Measurements from ENCODE around the gene CDH12. TPM values are rescaled to one million over a fixed set of nuclear protein-coding genes. Genes with fewer than 3 reads are reported as not detected.

The CDH12 gene
- total RNA-seq, 5 donors from 2014 or later (not counting 1 experiment from before 2014, with no cell fraction given): not detected

DNA sequence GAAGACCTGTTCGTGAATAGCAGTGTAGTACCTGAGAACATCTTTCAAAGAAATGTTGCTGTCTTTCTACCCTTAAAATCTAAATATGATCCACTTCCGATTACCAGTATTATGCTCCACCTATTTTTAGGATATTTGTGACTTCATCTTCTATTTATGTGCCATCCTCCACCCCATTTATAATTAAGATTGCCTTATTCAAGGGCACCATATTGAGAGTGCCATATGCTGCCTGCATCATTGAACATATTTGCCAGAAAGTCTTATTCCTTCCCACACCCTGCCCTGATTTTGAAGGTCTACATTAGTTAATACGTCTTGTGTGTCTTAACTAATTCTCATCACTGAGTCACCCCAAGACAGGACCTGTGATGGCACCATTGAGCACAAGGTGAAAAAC lies 1076.7 kb downstream of the CDH12 start:
- no peak overlapping the region for H3K4me3 ChIP-seq (ENCODE audit: control insufficient read depth in 1 of 2, extremely low read depth in 1 of 2, low read length in 1 of 2)
- no peaks in the 10 kb centered on the region for H3K36me3 Mint-ChIP-seq
- no peaks in the 10 kb centered on the region for H3K27me3 ChIP-seq (replicated peaks in 1 of 2; ENCODE audit: control insufficient read depth in 2 of 2, extremely low read depth in 1 of 2, insufficient read depth in 2 of 2, low read length in 1 of 2)
- H3K27ac Mint-ChIP-seq: no peak overlapping the region
- 100% methylated on average over 1 of the region's 3 CpGs for WGBS (ENCODE audit: insufficient coverage)
- H3K9me3 Mint-ChIP-seq: peaks cover 10 to 15% (median 10%) of the 10 kb centered on the region in 3 donors
- H3K4me1 ChIP-seq (ENCODE audit: control insufficient read depth in 1 of 2, extremely low read depth in 1 of 2, insufficient read depth in 2 of 2, low read length in 2 of 2): no peaks in the 10 kb centered on the region
- ChIA-PET CTCF (no interaction called here), POLR2A (no interaction called here)
- H3K27ac ChIP-seq (ENCODE audit: low read length): no peak overlapping the region
- H3K36me3 ChIP-seq (ENCODE audit: control insufficient read depth in 2 of 2, extremely low read depth in 1 of 2, insufficient read depth in 1 of 2, low read length in 1 of 2): no peaks in the 10 kb centered on the region
- no peak for DNase-seq
- no peak overlapping the region for H3K4me3 Mint-ChIP-seq
- no peaks in the 10 kb centered on the region for H3K9me3 ChIP-seq
- no peaks in the 10 kb centered on the region for H3K27me3 Mint-ChIP-seq
- H3K4me1 Mint-ChIP-seq: no peaks in the 10 kb centered on the region
- no peak for ATAC-seq (replicated peaks in 1 of 4)

DNA sequence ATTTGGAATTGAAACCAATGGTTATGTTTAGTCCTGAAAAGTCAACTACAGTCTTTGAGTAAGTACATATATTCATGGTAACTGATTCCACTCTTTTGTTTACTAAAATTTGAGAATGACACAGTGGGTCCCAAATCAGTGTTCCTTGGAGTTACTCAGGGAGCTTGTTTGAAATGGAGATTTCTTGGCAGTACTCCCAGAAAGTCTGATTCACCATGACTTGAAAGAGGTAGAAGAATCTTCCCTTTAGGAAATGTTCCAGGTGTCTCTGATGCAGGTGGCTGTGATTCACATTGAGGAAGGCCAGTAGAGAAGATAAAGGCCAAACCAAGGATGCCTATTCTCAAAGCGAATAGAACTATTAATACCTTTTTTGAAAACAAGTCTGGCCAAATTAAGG lies 1078.3 kb downstream of the CDH12 start:
- no peaks in the 10 kb centered on the region for H3K36me3 ChIP-seq (ENCODE audit: control insufficient read depth in 2 of 2, extremely low read depth in 1 of 2, insufficient read depth in 1 of 2, low read length in 1 of 2)
- H3K36me3 Mint-ChIP-seq: no peaks in the 10 kb centered on the region
- no peaks in the 10 kb centered on the region for H3K4me1 ChIP-seq (ENCODE audit: control insufficient read depth in 1 of 2, extremely low read depth in 1 of 2, insufficient read depth in 2 of 2, low read length in 2 of 2)
- WGBS (ENCODE audit: insufficient coverage): no CpG with 5 or more reads among the region's 1 CpG
- no peaks in the 10 kb centered on the region for H3K27me3 Mint-ChIP-seq
- H3K4me1 Mint-ChIP-seq: no peaks in the 10 kb centered on the region
- ATAC-seq (replicated peaks in 1 of 4): no peak
- H3K4me3 ChIP-seq (ENCODE audit: control insufficient read depth in 1 of 2, extremely low read depth in 1 of 2, low read length in 1 of 2): no peak overlapping the region
- no peak overlapping the region for H3K27ac ChIP-seq (ENCODE audit: low read length)
- H3K27ac Mint-ChIP-seq: no peak overlapping the region
- H3K9me3 Mint-ChIP-seq: peaks cover 10 to 12% (median 12%) of the 10 kb centered on the region in 3 donors
- H3K9me3 ChIP-seq: no peaks in the 10 kb centered on the region
- no peak overlapping the region for H3K4me3 Mint-ChIP-seq
- ChIA-PET CTCF (no interaction called here), POLR2A (no interaction called here)
- no peak for DNase-seq
- H3K27me3 ChIP-seq (replicated peaks in 1 of 2; ENCODE audit: control insufficient read depth in 2 of 2, extremely low read depth in 1 of 2, insufficient read depth in 2 of 2, low read length in 1 of 2): no peaks in the 10 kb centered on the region

DNA sequence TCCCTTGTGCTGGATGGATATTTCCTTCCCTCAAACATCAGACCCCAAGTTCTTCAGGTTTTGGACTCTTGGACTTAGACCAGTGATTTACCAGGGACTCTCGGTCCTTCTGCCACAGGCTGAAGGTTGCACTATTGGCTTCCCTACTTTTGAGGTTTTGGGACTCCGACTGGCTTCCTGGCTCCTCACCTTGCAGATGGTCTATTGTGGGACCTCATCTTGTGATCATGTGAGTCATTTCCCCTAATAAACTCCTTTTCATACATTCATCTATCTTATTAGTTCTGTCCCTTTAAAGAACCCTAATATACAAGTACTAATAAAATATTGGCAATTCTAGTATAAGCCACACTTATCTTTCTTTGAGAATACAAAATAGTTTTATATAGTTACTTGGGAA lies 1078.9 kb downstream of the CDH12 start:
- CTCF ChIA-PET: no interaction called here
- Mint-ChIP-seq H3K36me3 (no peaks in the 10 kb centered on the region), H3K27me3 (no peaks in the 10 kb centered on the region), H3K4me3 (no peak overlapping the region), H3K27ac (no peak overlapping the region), H3K4me1 (no peaks in the 10 kb centered on the region), H3K9me3 (peaks cover 10 to 13% (median 12%) of the 10 kb centered on the region in 3 donors)
- DNase-seq (no peak), ATAC-seq (replicated peaks in 1 of 4) (no peak)
- no CpG with 5 or more reads among the region's 2 CpGs for WGBS (ENCODE audit: insufficient coverage)
- no peaks in the 10 kb centered on the region for H3K27me3 ChIP-seq (replicated peaks in 1 of 2; ENCODE audit: control insufficient read depth in 2 of 2, extremely low read depth in 1 of 2, insufficient read depth in 2 of 2, low read length in 1 of 2)
- peak overlapping the region in 1 of 2 donors; percentile 15 for H3K4me3 ChIP-seq (ENCODE audit: control insufficient read depth in 1 of 2, extremely low read depth in 1 of 2, low read length in 1 of 2)
- H3K27ac ChIP-seq (ENCODE audit: low read length): no peak overlapping the region
- H3K9me3 ChIP-seq: no peaks in the 10 kb centered on the region
- H3K36me3 ChIP-seq (ENCODE audit: control insufficient read depth in 2 of 2, extremely low read depth in 1 of 2, insufficient read depth in 1 of 2, low read length in 1 of 2): no peaks in the 10 kb centered on the region
- no peaks in the 10 kb centered on the region for H3K4me1 ChIP-seq (ENCODE audit: control insufficient read depth in 1 of 2, extremely low read depth in 1 of 2, insufficient read depth in 2 of 2, low read length in 2 of 2)
- POLR2A ChIA-PET: no interaction called here

DNA sequence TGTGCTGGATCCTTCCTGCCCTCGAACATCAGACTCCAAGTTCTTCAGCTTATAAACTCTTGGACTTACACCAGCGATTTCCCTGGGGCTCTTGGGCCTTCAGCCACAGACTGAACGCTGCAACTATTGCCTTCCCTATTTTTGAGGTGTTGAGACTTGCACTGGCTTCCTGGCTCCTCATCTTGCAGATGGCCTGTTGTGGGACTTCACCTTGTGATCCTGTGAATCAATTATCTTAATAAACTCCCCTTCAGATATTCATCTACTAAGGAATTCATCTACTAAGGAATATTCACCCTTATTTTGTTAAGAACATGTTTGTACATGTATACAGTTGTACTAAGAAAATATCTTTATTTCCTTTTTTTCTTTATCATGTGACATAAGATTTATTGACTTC lies 1079.7 kb downstream of the CDH12 start:
- H3K4me1 Mint-ChIP-seq: no peaks in the 10 kb centered on the region
- H3K27ac Mint-ChIP-seq: no peak overlapping the region
- no peak for DNase-seq
- no peak for ATAC-seq (replicated peaks in 1 of 4)
- H3K27ac ChIP-seq (ENCODE audit: low read length): no peak overlapping the region
- no peaks in the 10 kb centered on the region for H3K27me3 Mint-ChIP-seq
- no peaks in the 10 kb centered on the region for H3K9me3 ChIP-seq
- no peaks in the 10 kb centered on the region for H3K36me3 Mint-ChIP-seq
- WGBS (ENCODE audit: insufficient coverage): 49% methylated on average over 3 of the region's 3 CpGs
- no peaks in the 10 kb centered on the region for H3K36me3 ChIP-seq (ENCODE audit: control insufficient read depth in 2 of 2, extremely low read depth in 1 of 2, insufficient read depth in 1 of 2, low read length in 1 of 2)
- CTCF ChIA-PET: no interaction called here
- peaks cover 10 to 13% (median 12%) of the 10 kb centered on the region in 3 donors for H3K9me3 Mint-ChIP-seq
- no peaks in the 10 kb centered on the region for H3K27me3 ChIP-seq (replicated peaks in 1 of 2; ENCODE audit: control insufficient read depth in 2 of 2, extremely low read depth in 1 of 2, insufficient read depth in 2 of 2, low read length in 1 of 2)
- no peak overlapping the region for H3K4me3 Mint-ChIP-seq
- H3K4me3 ChIP-seq (ENCODE audit: control insufficient read depth in 1 of 2, extremely low read depth in 1 of 2, low read length in 1 of 2): no peak overlapping the region
- no peaks in the 10 kb centered on the region for H3K4me1 ChIP-seq (ENCODE audit: control insufficient read depth in 1 of 2, extremely low read depth in 1 of 2, insufficient read depth in 2 of 2, low read length in 2 of 2)
- POLR2A ChIA-PET: no interaction called here

DNA sequence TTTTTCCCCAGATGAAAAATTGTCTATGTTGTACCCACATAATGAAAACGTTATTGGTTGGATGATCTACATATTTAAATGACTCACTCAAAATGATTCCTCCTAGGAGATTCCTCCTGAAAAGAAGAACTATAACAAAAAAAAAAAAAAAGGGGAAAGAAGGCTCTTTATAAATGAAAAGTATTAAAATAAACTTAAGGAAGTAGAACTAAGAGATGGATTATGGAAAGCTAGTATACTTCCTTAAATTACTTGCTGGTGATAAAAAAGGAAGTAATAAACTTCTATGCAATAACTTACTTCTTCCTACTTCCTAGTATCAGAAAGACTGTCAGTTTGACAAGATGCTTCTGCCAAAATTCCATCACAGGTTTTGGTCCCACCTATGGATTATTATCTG lies 1087.7 kb downstream of the CDH12 start:
- Mint-ChIP-seq H3K4me1 (no peaks in the 10 kb centered on the region), H3K27ac (no peak overlapping the region), H3K4me3 (no peak overlapping the region), H3K9me3 (peaks cover 3 to 7% (median 7%) of the 10 kb centered on the region in 3 donors), H3K27me3 (no peaks in the 10 kb centered on the region), H3K36me3 (no peaks in the 10 kb centered on the region)
- Histone ChIP-seq H3K9me3 (no peaks in the 10 kb centered on the region), H3K36me3 (ENCODE audit: control insufficient read depth in 2 of 2, extremely low read depth in 1 of 2, insufficient read depth in 1 of 2, low read length in 1 of 2) (no peaks in the 10 kb centered on the region), H3K4me3 (ENCODE audit: control insufficient read depth in 1 of 2, extremely low read depth in 1 of 2, low read length in 1 of 2) (no peak overlapping the region), H3K27me3 (replicated peaks in 1 of 2; ENCODE audit: control insufficient read depth in 2 of 2, extremely low read depth in 1 of 2, insufficient read depth in 2 of 2, low read length in 1 of 2) (no peaks in the 10 kb centered on the region), H3K27ac (ENCODE audit: low read length) (no peak overlapping the region), H3K4me1 (ENCODE audit: control insufficient read depth in 1 of 2, extremely low read depth in 1 of 2, insufficient read depth in 2 of 2, low read length in 2 of 2) (no peaks in the 10 kb centered on the region)
- no CpG with 5 or more reads among the region's 1 CpG for WGBS (ENCODE audit: insufficient coverage)
- ChIA-PET POLR2A (no interaction called here), CTCF (no interaction called here)
- DNase-seq: no peak
- no peak for ATAC-seq (replicated peaks in 1 of 4)

DNA sequence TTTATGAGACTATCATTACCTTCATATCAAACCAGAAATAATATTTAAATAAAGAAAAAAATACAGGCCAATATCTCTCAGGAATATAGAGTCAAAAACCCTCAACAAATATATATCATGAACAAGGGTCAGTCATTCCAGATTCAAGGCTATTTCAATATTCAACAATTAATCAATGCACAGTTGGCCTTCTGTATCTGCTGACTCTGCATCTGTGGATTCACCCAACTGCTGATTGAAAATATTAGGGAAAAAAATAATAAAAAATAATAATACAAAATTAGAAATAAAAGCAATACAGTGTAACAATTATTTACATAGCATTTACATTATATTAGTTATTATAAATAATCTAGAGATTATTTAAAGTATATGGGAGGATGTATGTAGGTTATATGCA lies 1114.0 kb downstream of the CDH12 start:
- no peak for ATAC-seq (replicated peaks in 1 of 4)
- Mint-ChIP-seq H3K27ac (no peak overlapping the region), H3K9me3 (peaks cover 11 to 21% (median 14%) of the 10 kb centered on the region in 3 donors), H3K27me3 (no peaks in the 10 kb centered on the region), H3K4me1 (no peaks in the 10 kb centered on the region), H3K4me3 (no peak overlapping the region), H3K36me3 (no peaks in the 10 kb centered on the region)
- Histone ChIP-seq H3K4me1 (ENCODE audit: control insufficient read depth in 1 of 2, extremely low read depth in 1 of 2, insufficient read depth in 2 of 2, low read length in 2 of 2) (no peaks in the 10 kb centered on the region), H3K27ac (ENCODE audit: low read length) (no peak overlapping the region), H3K4me3 (ENCODE audit: control insufficient read depth in 1 of 2, extremely low read depth in 1 of 2, low read length in 1 of 2) (no peak overlapping the region), H3K36me3 (ENCODE audit: control insufficient read depth in 2 of 2, extremely low read depth in 1 of 2, insufficient read depth in 1 of 2, low read length in 1 of 2) (no peaks in the 10 kb centered on the region), H3K9me3 (no peaks in the 10 kb centered on the region), H3K27me3 (replicated peaks in 1 of 2; ENCODE audit: control insufficient read depth in 2 of 2, extremely low read depth in 1 of 2, insufficient read depth in 2 of 2, low read length in 1 of 2) (no peaks in the 10 kb centered on the region)
- DNase-seq: no peak
- CTCF ChIA-PET: no interaction called here
- POLR2A ChIA-PET: no interaction called here

DNA sequence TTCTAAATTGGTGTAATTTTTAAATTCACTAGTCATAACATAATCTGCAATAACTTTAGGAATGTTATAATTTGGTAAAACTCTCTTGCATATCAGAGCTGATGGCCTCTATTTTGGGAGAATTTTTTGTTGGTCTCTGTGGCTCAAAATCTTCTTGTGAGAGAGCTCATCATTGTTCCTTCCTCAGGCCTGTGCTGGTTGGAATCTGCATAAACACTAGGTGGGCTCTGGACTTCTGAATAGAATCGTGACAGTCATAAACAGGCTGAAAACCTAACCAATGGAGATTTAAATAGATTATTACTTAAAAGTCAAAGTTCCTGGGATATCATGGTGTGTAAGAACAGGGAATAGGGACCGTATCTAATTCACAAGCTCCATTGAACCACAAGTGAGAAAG lies 1129.6 kb downstream of the CDH12 start:
- Histone ChIP-seq H3K36me3 (ENCODE audit: control insufficient read depth in 2 of 2, extremely low read depth in 1 of 2, insufficient read depth in 1 of 2, low read length in 1 of 2) (no peaks in the 10 kb centered on the region), H3K27ac (ENCODE audit: low read length) (no peak overlapping the region), H3K9me3 (no peaks in the 10 kb centered on the region), H3K4me3 (ENCODE audit: control insufficient read depth in 1 of 2, extremely low read depth in 1 of 2, low read length in 1 of 2) (no peak overlapping the region), H3K27me3 (replicated peaks in 1 of 2; ENCODE audit: control insufficient read depth in 2 of 2, extremely low read depth in 1 of 2, insufficient read depth in 2 of 2, low read length in 1 of 2) (no peaks in the 10 kb centered on the region), H3K4me1 (ENCODE audit: control insufficient read depth in 1 of 2, extremely low read depth in 1 of 2, insufficient read depth in 2 of 2, low read length in 2 of 2) (no peaks in the 10 kb centered on the region)
- Mint-ChIP-seq H3K4me3 (no peak overlapping the region), H3K9me3 (peaks cover 4 to 11% (median 6%) of the 10 kb centered on the region in 3 donors), H3K27ac (no peak overlapping the region), H3K36me3 (no peaks in the 10 kb centered on the region), H3K4me1 (no peaks in the 10 kb centered on the region), H3K27me3 (no peaks in the 10 kb centered on the region)
- ChIA-PET CTCF (no interaction called here), POLR2A (interaction anchor here in 1 of 2 donors (0.8 kb wide), 1 partner anchor 26 kb away, joined by 3 read pairs; no protein-coding TSS in a partner anchor)
- WGBS (ENCODE audit: insufficient coverage): 83% methylated on average over 1 of the region's 2 CpGs
- ATAC-seq (replicated peaks in 1 of 4): no peak
- no peak for DNase-seq

Data from T-cell (primary cell).